Stimulated activated CD4-positive, alpha-beta T cell treated with anti-CD3 and anti-CD28 coated beads, Interleukin-1b, Interleukin-23, amount 100 ng/mL, for 48 hours (primary cell): Measurements from ENCODE around the gene CTSS.
"Not testable (repeated sequence)": the region's sequence is repeated elsewhere in the genome, so short reads cannot be mapped to it uniquely, and the experiment has no call there.

Experiments used
- DNase-seq: peaks from one replicate; pipeline ENCODE4 v3.0.0-alpha.2; 2020

Gene CTSS

GRCh38 chr1:150772326-150772725 lies 6.7 kb upstream of the CTSS start:
- DNase-seq = no peak

- not testable (repeated sequence) for DNase-seq
Measured at GRCh38 chr1:150767704-150768103, 2.1 kb upstream of the CTSS start.

DNA sequence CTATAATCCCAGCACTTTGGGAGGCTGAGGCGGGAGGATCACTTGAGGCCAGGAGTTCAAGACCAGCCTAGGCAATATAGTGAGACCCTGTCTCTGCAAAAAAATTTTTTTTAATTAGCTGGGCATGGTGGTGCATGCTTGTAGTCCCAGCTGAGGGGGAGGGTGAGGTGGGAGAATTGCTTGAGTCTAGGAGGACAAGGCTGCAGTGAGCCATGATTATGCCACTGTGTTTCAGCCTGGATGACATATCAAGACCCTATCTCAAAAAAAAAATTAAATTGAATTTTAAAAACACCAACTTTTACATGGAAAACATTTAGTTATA lies 361 bp upstream of the CTSS start:
- DNase-seq = not testable (repeated sequence)

- no peak for DNase-seq
Measured at GRCh38 chr1:150764617-150765101, 919 bp downstream of the CTSS start.

GRCh38 chr1:150763018-150763417 lies 2.6 kb downstream of the CTSS start:
- DNase-seq = no peak

DNA sequence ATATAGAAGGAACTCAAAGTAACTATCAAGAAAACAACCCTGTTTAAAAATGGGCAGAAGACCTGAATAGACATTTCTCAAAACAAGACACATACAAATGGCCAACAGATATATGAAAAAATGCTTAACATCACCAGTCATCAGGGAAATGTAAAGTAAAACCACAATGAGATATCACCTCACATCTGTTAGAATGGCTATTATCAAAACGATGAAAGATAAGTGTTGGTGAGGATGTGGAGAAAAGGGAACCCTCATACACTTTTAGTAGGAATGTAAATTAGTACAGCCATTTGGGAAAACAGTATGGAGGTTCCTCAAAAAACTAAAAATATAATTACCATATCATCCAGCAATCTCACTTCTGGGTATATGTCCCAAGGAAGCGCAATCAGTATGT lies 3.0 kb downstream of the CTSS start:
- DNase-seq = no peak

GRCh38 chr1:150761801-150762200 lies 3.8 kb downstream of the CTSS start:
- no peak for DNase-seq

DNA sequence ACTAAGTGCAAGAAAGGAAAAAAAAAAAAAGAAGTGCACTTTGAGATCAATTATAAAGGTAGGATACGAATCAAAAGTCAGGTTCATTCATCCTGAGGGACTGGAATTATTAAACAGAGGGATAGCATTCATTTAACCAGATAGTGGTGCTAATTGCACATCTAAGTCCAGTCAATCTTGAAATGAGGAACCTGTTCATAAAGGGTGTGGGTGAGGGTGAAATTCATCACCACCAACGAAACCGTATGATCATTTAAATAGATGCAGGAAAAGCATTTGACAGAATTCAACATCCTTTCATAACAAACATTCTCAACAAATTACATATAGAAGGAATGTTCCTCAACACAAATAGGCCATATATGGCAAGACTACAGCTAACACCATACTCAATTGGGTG lies 5.6 kb downstream of the CTSS start:
- DNase-seq = no peak

DNA sequence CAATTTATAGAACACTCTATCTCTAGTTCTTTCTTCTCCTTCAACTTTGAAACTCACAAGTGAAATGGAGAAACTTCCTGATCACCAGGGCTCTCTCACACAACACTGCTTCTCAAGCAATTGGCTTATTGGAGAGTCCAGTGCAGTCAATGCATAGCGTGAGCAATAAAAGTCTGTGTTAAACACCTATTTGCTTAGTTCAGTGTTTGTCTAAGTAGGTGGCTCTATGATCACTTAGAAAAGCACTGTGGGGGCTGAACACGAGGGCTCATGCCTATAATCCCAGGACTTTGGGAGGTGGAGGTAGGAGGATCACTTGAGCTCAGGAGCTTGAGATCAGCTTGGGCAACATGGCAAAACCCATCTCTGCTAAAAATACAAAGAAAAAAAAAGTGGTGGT lies 12.2 kb downstream of the CTSS start:
- no peak for DNase-seq

DNA sequence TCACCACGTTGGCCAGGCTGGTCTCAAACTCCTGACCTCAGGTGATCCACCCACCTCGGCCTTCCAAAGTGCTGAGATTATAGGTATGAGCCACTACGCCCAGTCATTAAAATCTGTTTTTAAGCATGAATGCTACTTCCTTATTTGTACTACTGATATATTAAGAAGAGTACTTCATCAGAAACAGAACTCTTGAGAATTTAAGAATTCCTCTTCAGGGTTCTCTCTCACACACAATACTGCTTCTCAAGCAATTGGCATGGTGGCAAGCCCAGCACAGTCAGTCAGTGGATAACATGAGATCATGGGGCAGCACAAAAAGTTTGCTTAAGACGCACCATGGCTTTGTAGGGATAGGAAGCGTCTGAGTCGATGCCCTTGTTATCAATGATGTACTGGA lies 14.1 kb downstream of the CTSS start:
- DNase-seq = no peak

- no peak for DNase-seq
Measured at GRCh38 chr1:150749720-150750311, 15.8 kb downstream of the CTSS start.

GRCh38 chr1:150748878-150749719 lies 16.5 kb downstream of the CTSS start:
- DNase-seq = no peak

DNA sequence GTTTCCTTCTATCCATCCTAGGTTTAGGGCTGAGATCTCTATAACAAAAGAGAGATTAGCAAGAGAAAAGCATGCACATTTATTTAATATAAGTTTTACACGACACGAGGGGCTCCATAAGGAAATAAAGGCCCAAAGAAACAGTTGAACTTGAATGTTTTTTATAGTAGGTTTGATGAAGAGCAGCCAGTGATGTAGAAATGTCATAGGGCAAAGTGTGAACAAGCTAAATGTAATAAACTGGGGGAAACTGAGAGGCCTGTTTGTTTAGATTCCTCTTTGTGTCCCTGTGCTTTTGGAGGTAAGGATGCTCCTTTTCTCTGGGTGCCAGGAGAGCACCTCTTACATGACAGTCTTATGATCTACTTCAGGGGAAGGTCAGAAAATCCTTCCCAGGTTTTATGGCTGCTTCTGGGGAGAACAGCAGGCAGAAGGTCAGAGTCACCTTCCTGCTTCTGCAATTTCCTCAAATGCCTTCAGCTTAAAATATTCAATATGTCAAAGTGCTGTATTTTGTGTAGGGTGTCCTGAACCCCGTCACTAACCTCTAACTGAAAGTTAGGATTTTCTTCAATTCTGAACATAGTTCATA lies 35.4 kb downstream of the CTSS start:
- no peak for DNase-seq

DNA sequence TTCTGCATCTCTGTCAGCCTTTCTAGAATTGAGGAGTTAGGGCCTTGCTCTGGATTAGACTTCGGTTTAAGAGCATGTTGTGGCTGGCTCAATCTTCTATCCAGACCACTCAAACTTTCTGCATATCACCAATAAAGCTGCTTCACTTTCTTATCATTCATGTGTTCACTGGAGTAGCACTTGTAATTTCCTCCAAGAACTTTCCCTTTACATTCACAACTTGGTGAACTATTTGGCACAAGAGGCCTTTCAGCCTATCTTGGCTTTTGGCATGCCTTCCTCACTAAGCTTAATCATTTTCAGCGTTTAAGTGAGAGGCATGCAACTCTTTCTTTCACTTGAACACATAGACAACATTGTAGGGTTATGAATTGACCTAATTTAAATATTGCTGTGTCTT lies 41.2 kb downstream of the CTSS start:
- DNase-seq = no peak

DNA sequence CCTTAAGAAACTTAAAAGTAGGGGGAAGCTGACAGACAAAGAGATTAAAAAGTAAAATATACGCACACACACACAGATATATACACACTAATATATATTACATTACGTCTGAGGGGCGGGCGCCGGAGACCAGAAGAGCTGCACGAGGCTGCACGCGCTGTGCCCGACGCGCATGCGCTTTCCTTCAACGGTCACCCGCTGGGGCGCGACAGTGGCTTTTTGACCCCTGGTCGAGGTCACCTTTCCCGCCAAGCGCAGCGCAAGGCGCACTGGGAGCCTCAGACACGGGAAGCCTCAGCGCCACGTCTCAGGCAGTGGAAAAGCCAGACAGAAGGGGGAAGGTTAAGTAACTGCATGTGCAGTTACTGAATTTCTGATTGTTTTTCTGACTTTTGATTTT lies 44.9 kb downstream of the CTSS start, which contains the start of gene HORMAD1:
Gene HORMAD1, minus strand, starts transcription at position 193 of the 400 bp plus-strand sequence. CDS start 1,390 bp downstream, outside the sequence.
- no peak for DNase-seq

DNA sequence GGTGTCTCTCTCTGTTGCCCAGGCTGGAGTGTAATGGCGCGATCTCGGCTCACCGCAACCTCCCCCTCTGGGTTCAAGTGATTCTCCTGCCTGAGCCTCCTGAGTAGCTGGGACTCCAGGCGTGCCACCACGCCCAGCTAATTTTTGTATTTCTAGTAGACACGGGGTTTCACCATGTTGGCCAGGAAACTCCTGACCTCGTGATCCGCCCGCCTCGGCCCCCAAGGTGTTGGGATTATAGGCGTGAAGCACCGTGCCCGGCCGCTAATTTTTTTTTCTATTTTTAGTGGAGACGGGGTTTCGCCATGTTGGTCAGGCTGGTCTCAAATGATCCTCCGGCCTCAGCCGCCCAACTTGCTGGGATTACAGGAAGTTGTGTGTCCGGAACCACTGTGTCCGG lies 45.5 kb downstream of the CTSS start:
- no peak for DNase-seq

GRCh38 chr1:150718225-150718891 lies 47.2 kb downstream of the CTSS start:
- no peak for DNase-seq

DNA sequence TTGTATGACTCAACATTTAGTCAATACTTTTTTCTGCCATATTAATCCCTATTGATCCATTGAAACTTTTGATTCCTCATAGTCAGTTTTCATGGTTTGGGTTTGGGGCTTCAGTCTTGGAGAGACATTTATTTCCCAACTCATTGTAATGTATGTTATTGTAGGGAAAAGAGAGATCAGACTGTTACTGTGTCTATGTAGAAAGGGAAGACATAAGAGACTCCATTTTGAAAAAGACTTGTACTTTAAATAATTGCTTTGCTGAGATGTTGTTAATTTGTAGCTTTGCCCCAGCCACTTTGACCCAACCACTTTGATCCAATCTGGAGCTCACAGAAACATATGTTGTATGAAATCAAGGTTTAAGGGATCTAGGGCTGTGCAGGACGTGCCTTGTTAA lies 56.5 kb downstream of the CTSS start:
- not testable (repeated sequence) for DNase-seq

GRCh38 chr1:150708595-150708994 lies 57.0 kb downstream of the CTSS start:
- peak; percentile 29 for DNase-seq

DNA sequence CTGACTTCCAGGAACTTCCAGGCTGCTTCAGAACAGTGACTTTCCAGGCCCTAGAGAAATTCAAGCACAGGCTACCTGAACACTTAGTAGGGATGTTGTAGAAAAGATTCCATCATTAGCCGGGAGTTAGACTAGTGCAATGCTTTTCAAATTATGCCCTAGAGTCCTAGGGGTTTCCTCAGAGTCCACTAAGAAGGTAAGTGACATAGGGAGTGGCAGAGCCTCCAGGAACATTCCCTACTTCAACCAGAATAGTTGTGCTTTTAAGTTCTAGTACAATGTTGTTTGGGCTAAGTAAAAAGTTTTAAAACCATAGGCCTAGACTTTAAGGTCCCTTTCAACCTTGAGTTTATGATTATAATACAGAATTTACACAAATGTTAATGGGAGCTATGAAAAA lies 59.5 kb downstream of the CTSS start:
- no peak for DNase-seq

GRCh38 chr1:150703427-150703826 lies 62.2 kb downstream of the CTSS start:
- no peak for DNase-seq

DNA sequence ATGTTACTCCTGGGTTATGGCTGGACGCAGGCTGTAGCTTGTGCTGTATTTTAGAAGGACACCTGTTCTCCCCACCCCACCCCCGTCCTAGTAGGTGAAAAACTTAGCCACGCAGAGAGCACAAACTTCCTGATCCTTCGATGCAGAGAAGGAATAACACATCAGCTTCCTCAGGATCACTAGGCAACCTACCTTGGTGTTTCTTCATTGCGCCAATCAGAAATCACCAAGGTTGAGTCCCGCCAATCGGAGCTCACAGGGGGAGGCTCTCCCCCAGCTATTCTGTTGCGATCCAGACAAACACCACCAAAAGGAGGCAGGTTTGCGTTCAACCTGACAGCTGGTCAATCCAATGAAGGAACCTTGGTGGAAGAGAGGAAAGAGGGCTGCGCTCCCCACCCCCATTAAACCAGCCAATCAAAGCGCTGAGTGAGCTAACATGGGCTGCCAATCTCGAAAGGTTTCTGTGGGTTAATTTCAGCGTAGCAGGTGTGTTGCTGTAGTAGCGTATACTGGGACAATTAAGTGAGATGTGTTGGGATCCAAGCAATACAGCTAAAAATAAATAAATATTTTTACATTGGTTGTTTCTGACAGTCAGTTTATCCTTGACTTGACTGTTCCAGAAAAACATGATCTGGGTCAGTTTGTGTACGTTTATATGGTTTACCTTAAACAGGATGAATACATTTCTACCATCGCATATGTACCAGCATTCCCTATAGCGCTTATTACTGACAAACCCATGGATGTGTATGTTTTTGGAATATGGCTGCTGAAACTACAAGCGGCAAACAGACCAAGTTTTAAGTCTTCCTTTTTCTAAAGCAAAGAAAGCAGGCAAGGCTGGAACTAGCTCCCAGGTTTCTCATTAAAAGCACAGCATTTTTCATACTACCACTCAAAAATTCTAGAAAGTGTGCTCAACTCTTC lies 68.3 kb downstream of the CTSS start, which contains the start of gene GOLPH3L:
Gene GOLPH3L, minus strand, starts transcription at position 160 of the 933 bp plus-strand sequence. CDS start 2,316 bp downstream, outside the sequence.
- peak; percentile 93 for DNase-seq
